Measurements from ENCODE around the gene PLCXD1.

GRCh38 chrX:312621-313331, 31.6 kb downstream of the PLCXD1 start:
- TF ChIP-seq EZH2 (IDR thresholded peaks at IDR 0.05; ENCODE audit: borderline replicate concordance): no peak
- no peak for TF ChIP-seq CTCF (IDR thresholded peaks at IDR 0.05; ENCODE audit: poor library complexity)
- no peak for TF ChIP-seq EZH2phosphoT487 (IDR thresholded peaks at IDR 0.05; ENCODE audit: low read depth, severe bottlenecking, unreplicated experiment)

Data from hepatocyte (in vitro differentiated cells).